Jurkat, Clone E6-1 (cell line): ENCODE data around the gene MOB3A.
A peak's percentile ranks its signal among the peaks of the same experiment; 100 is the strongest.
"Not testable (repeated sequence)": the region's sequence is repeated elsewhere in the genome, so short reads cannot be mapped to it uniquely, and the experiment has no call there.

ENCODE experiments used
- DNase-seq: peaks from one replicate; pipeline ENCODE4 v3.0.0-alpha.2; 2011; ENCODE audit warnings: low read depth, low spot score
- H3K4me3 ChIP-seq: 2 replicates; pipeline ENCODE4 v1.5.1; 2011; ENCODE audit warnings: mild to moderate bottlenecking, low read length, control low read depth, moderate library complexity

The MOB3A gene

GRCh38 chr19:2111886-2112285, 15.8 kb upstream of the MOB3A start:
- DNase-seq = no peak
- no peak overlapping the region for H3K4me3 ChIP-seq

GRCh38 chr19:2111425-2111824, 15.3 kb upstream of the MOB3A start:
- no peak for DNase-seq
- no peak overlapping the region for H3K4me3 ChIP-seq

GRCh38 chr19:2110822-2111221, 14.7 kb upstream of the MOB3A start:
- H3K4me3 ChIP-seq = no peak overlapping the region
- DNase-seq = no peak

GRCh38 chr19:2109046-2109864, 13.1 kb upstream of the MOB3A start:
- no peak for DNase-seq
- no peak overlapping the region for H3K4me3 ChIP-seq

GRCh38 chr19:2108251-2109016, 12.3 kb upstream of the MOB3A start:
- no peak overlapping the region for H3K4me3 ChIP-seq
- DNase-seq = no peak

GRCh38 chr19:2103045-2103707, 7.0 kb upstream of the MOB3A start:
- DNase-seq = no peak
- H3K4me3 ChIP-seq = no peak overlapping the region

- no peak for DNase-seq
- H3K4me3 ChIP-seq = no peak overlapping the region
These were observed 5.5 kb upstream of the MOB3A start for GRCh38 chr19:2101417-2102335.

GRCh38 chr19:2100719-2101061, 4.6 kb upstream of the MOB3A start:
- DNase-seq = no peak
- H3K4me3 ChIP-seq = no peak overlapping the region

- no peak for DNase-seq
- H3K4me3 ChIP-seq = no peak overlapping the region
These were observed 4.0 kb upstream of the MOB3A start for GRCh38 chr19:2099937-2100718.

GRCh38 chr19:2099054-2099501, 3.0 kb upstream of the MOB3A start:
- no peak for DNase-seq
- H3K4me3 ChIP-seq = no peak overlapping the region

GRCh38 chr19:2097886-2098327, 1.8 kb upstream of the MOB3A start:
- no peak overlapping the region for H3K4me3 ChIP-seq
- DNase-seq = no peak

- DNase-seq = no peak
- peak overlapping the region; percentile 55 for H3K4me3 ChIP-seq
These were observed 1.2 kb upstream of the MOB3A start for GRCh38 chr19:2097203-2097885.

GRCh38 chr19:2096480-2097202, 515 bp upstream of the MOB3A start, which contains the start of gene IZUMO4:
IZUMO4 (plus strand) TSS chr19:2096915; CDS start chr19:2096946, 31 bp downstream.
- peak within 1 kb of the TSS; percentile 76 for H3K4me3 ChIP-seq
- peak; percentile 88 for DNase-seq

GRCh38 chr19:2091926-2092525, 4.1 kb downstream of the MOB3A start:
- DNase-seq, H3K4me3 ChIP-seq: not testable (repeated sequence)

GRCh38 chr19:2089727-2090053, 6.4 kb downstream of the MOB3A start:
- H3K4me3 ChIP-seq = peak overlapping the region; percentile 33; the same call in 1 of the 2 replicates
- no peak for DNase-seq

GRCh38 chr19:2089001-2089711, 7.0 kb downstream of the MOB3A start:
- H3K4me3 ChIP-seq = no peak overlapping the region
- DNase-seq = no peak
